Tibial nerve (tissue), 4 donors: ENCODE results near the gene ING5. TPM values are rescaled to one million over a fixed set of nuclear protein-coding genes. Genes with fewer than 3 reads are reported as not detected.

Experiments
- DNase-seq, 2 donors: peaks; one replicate each; pipeline ENCODE4 v3.0.0-alpha.2; 2019; ENCODE audit warnings: low spot score in 2 of 2
- H3K27ac ChIP-seq, 4 donors: fragments of 200-600 bp; sonication (generic) in 3 of 4; one replicate each; pipeline ENCODE4 v1.5.1; 2017 to 2019; ENCODE audit warnings: mild to moderate bottlenecking in 1 of 4
- H3K27me3 ChIP-seq, 2 donors: fragments of 200-600 bp; sonication (generic) in 1 of 2; one replicate each; pipeline versions ENCODE4 v1.5.1 to v1.6.0; 2017 to 2019
- H3K36me3 ChIP-seq, 3 donors: fragments of 200-600 bp; sonication (generic); one replicate each; pipeline ENCODE4 v1.5.1; 2018 to 2019
- H3K4me1 ChIP-seq, 4 donors: fragments of 200-600 bp; sonication (generic) in 3 of 4; one replicate each; pipeline ENCODE4 v1.5.1; 2017 to 2019
- H3K4me3 ChIP-seq, 4 donors: fragments of 200-600 bp; sonication (generic) in 3 of 4; one replicate each; pipeline ENCODE4 v1.5.1; 2017 to 2019; ENCODE audit warnings: mild to moderate bottlenecking in 1 of 4, moderate library complexity in 1 of 4
- H3K9me3 ChIP-seq, 4 donors: fragments of 200-600 bp; sonication (generic) in 3 of 4; one replicate each; pipeline ENCODE4 v1.5.1; 2017 to 2019
- CTCF ChIP-seq, 5 experiments: fragments of 200-600 bp in 3 of 5; fragments of 450-650 bp in 2 of 5; sonication (generic) in 3 of 5; IDR thresholded peaks; one replicate each; pipeline ENCODE4 v1.5.1; 2016 to 2019; ENCODE audit warnings: antibody characterized with exemption in 5 of 5, mild to moderate bottlenecking in 3 of 5, moderate library complexity in 2 of 5
- EP300 ChIP-seq, 2 donors: sonication (generic); formaldehyde crosslinking; IDR thresholded peaks; one replicate each; pipeline ENCODE4 v1.6.1; 2017; ENCODE audit warnings: antibody characterized with exemption in 2 of 2, mild to moderate bottlenecking in 1 of 2
- POLR2A ChIP-seq, 2 donors: fragments of 450-650 bp; IDR thresholded peaks; one replicate each; pipeline ENCODE4 v1.6.1; 2017; ENCODE audit warnings: antibody characterized with exemption in 2 of 2, mild to moderate bottlenecking in 2 of 2, moderate library complexity in 2 of 2
- WGBS, 2 donors: methylation state at CpG; one replicate each; pipeline ENCODE4 v1.1.5; 2018; 5-methylcytosine and 5-hydroxymethylcytosine counted together
- total RNA-seq, 4 donors: library from RNA; depleted of rRNA; stranded (reverse); fragments of >200 nt; gene quantifications; one replicate each; pipeline ENCODE4 v1.1.0, GENCODE V29; 2016

ING5 gene
- total RNA-seq, 4 donors from 2014 or later, result 33.4 to 73.3 (median 56.2) TPM

GRCh38 chr2:241768251-241768711, 66.4 kb downstream of the ING5 start:
- no peak overlapping the region for H3K27ac ChIP-seq
- WGBS, 2 donors, result 85 to 88% methylated on average over 25 to 29 of the region's 29 CpGs
- no peak for DNase-seq

GRCh38 chr2:241768850-241769249, 67.0 kb downstream of the ING5 start:
- peaks cover 0 to 17% (median 6%) of the 10 kb centered on the region in 4 donors for H3K4me1 ChIP-seq
- H3K27me3 ChIP-seq, result peaks cover 0 to 20% of the 10 kb centered on the region in 2 donors
- 87 to 93% methylated on average over 11 of the region's 11 CpGs for WGBS, 2 donors
- no peak for DNase-seq
- no peak overlapping the region for H3K27ac ChIP-seq
- H3K4me3 ChIP-seq, result no peak overlapping the region
- H3K9me3 ChIP-seq, result no peaks in the 10 kb centered on the region
- TF ChIP-seq EP300 (IDR thresholded peaks at IDR 0.05), result no peak
- no peak for TF ChIP-seq CTCF (IDR thresholded peaks at IDR 0.05)
- TF ChIP-seq POLR2A (IDR thresholded peaks at IDR 0.05), result no peak
- H3K36me3 ChIP-seq, result peaks cover 0 to 22% (median 0%) of the 10 kb centered on the region in 3 donors

More at GRCh38 chr2:241768251-241768711, 66.4 kb downstream of the ING5 start:
- Histone ChIP-seq H3K27me3 (peaks cover 0 to 15% of the 10 kb centered on the region in 2 donors), H3K9me3 (no peaks in the 10 kb centered on the region), H3K4me1 (peaks cover 0 to 17% (median 6%) of the 10 kb centered on the region in 4 donors), H3K4me3 (no peak overlapping the region), H3K36me3 (peaks cover 0 to 25% (median 0%) of the 10 kb centered on the region in 3 donors)
- TF ChIP-seq CTCF (IDR thresholded peaks at IDR 0.05) (no peak), POLR2A (IDR thresholded peaks at IDR 0.05) (no peak), EP300 (IDR thresholded peaks at IDR 0.05) (no peak)

- TF ChIP-seq CTCF (IDR thresholded peaks at IDR 0.05) (no peak), POLR2A (IDR thresholded peaks at IDR 0.05) (no peak), EP300 (IDR thresholded peaks at IDR 0.05) (no peak)
- no peak for DNase-seq
- no peaks in the 10 kb centered on the region for H3K9me3 ChIP-seq
- no peak overlapping the region for H3K4me3 ChIP-seq
- H3K27ac ChIP-seq, result no peak overlapping the region
- peaks cover 0 to 29% of the 10 kb centered on the region in 2 donors for H3K27me3 ChIP-seq
- H3K4me1 ChIP-seq, result peaks cover 0 to 17% (median 6%) of the 10 kb centered on the region in 4 donors
- H3K36me3 ChIP-seq, result peaks cover 0 to 22% (median 0%) of the 10 kb centered on the region in 3 donors
- 75 to 82% methylated on average over 11 to 12 of the region's 13 CpGs for WGBS, 2 donors
Observed at GRCh38 chr2:241769819-241770184, 68.0 kb downstream of the ING5 start.

- Histone ChIP-seq H3K9me3 (no peaks in the 10 kb centered on the region), H3K4me1 (peaks cover 0 to 17% (median 6%) of the 10 kb centered on the region in 4 donors), H3K27ac (no peak overlapping the region), H3K4me3 (no peak overlapping the region), H3K27me3 (peaks cover 0 to 34% of the 10 kb centered on the region in 2 donors), H3K36me3 (peaks cover 0 to 22% (median 0%) of the 10 kb centered on the region in 3 donors)
- 45 to 59% methylated on average over 20 to 24 of the region's 27 CpGs for WGBS, 2 donors
- TF ChIP-seq CTCF (IDR thresholded peaks at IDR 0.05) (no peak), EP300 (IDR thresholded peaks at IDR 0.05) (no peak), POLR2A (IDR thresholded peaks at IDR 0.05) (no peak)
- DNase-seq, result no peak
Observed at GRCh38 chr2:241770185-241770935, 68.5 kb downstream of the ING5 start.

GRCh38 chr2:241770936-241771285, 69.1 kb downstream of the ING5 start:
- DNase-seq, result no peak
- no peak overlapping the region for H3K27ac ChIP-seq
- H3K36me3 ChIP-seq, result peaks cover 0 to 22% (median 0%) of the 10 kb centered on the region in 3 donors
- TF ChIP-seq CTCF (IDR thresholded peaks at IDR 0.05), result no peak
- TF ChIP-seq EP300 (IDR thresholded peaks at IDR 0.05), result no peak
- no peak overlapping the region for H3K4me3 ChIP-seq
- peaks cover 0 to 17% (median 6%) of the 10 kb centered on the region in 4 donors for H3K4me1 ChIP-seq
- WGBS, 2 donors, result 94 to 97% methylated on average over 12 of the region's 12 CpGs
- H3K9me3 ChIP-seq, result no peaks in the 10 kb centered on the region
- H3K27me3 ChIP-seq, result peaks cover 0 to 40% of the 10 kb centered on the region in 2 donors
